ENCODE results near the gene CXADR. TPM values are rescaled to one million over a fixed set of nuclear protein-coding genes. Genes with fewer than 3 reads are reported as not detected.

The CXADR gene
- total RNA-seq, 1 donor from 2014 or later, result 54.9 TPM

DNA sequence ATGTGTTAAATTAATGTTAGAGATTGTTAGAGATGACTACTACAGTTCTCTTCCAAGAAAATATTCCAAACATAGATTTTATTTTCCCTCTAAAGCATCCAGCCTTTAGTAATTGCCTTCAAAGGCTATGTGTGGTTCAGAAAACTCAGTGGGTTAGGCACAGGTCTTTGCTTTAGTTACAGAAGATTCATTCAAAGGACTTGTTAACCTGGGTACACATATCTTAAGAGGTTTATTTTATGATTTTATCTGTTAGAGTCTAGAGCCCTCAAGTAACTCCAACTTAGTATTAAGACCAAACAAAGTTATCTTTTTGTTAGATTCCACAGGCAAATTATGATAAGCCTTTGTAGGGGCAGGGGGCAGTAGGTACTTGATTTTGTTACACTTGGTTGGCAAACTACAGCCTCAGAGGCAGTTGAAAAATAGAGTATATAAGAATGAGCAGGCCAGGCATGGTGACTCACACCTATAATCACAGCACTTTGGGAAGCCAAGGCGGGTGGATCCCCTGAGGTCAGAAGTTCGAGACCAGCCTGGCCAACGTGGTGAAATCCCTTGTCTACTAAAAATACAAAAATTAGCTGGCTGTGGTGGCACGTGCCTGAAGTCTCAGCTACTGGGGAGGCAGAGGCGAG, 37.9 kb downstream of the CXADR start:
- Mint-ChIP-seq H3K27me3 (ENCODE audit: unreplicated experiment) (peaks cover 4% of the 10 kb centered on the region), H3K36me3 (ENCODE audit: unreplicated experiment) (no peaks in the 10 kb centered on the region), H3K27ac (ENCODE audit: unreplicated experiment) (no peak overlapping the region), H3K9me3 (ENCODE audit: unreplicated experiment) (peaks cover 4% of the 10 kb centered on the region), H3K4me1 (ENCODE audit: low read depth, unreplicated experiment) (peaks cover 8% of the 10 kb centered on the region), H3K4me3 (ENCODE audit: unreplicated experiment) (no peak overlapping the region)
- TF ChIP-seq, protein P1, sequence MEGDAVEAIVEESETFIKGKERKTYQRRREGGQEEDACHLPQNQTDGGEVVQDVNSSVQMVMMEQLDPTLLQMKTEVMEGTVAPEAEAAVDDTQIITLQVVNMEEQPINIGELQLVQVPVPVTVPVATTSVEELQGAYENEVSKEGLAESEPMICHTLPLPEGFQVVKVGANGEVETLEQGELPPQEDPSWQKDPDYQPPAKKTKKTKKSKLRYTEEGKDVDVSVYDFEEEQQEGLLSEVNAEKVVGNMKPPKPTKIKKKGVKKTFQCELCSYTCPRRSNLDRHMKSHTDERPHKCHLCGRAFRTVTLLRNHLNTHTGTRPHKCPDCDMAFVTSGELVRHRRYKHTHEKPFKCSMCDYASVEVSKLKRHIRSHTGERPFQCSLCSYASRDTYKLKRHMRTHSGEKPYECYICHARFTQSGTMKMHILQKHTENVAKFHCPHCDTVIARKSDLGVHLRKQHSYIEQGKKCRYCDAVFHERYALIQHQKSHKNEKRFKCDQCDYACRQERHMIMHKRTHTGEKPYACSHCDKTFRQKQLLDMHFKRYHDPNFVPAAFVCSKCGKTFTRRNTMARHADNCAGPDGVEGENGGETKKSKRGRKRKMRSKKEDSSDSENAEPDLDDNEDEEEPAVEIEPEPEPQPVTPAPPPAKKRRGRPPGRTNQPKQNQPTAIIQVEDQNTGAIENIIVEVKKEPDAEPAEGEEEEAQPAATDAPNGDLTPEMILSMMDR (IDR thresholded peaks at IDR 0.05; ENCODE audit: partially characterized antibody, unreplicated experiment), result no peak
- DNase-seq, result no peak

DNA sequence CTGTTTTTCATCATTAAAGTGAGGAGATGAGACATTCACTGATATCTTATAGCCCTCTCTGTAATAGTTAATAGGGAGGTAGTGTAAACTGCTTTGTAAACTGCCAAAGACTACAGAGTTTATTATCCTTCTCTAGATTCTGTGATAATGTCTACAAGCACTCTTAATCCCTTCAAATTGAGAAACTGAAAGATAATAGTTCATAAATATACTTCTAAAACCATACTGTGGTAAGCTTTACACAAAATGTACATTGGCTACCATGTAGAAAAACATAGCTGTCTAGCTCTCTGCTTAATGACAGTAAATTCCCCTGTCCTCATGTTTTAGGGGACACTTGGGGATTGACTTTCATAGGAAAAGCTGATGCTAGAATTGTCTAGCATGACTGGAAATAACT, 39.6 kb downstream of the CXADR start:
- no peaks in the 10 kb centered on the region for H3K36me3 Mint-ChIP-seq (ENCODE audit: unreplicated experiment)

DNA sequence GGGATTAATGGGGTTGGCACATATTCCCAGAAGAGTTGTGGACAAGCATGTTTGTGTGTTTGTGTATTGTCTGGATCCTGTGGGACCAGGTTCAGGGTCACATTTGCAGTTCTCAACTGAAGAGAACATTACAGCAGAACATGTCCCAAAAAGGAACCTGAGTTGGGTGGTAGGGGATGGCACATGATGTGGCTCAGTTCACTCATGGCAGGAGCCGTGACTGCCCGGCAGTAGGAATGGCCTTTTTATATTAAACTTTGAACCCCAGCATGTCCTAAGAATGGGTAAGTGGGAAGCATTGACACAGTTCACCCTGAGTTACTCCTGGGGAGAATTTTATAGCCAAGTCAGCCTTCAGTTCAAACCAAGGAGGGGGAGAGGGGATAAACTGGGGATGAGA, 41.3 kb downstream of the CXADR start:
- DNase-seq, result no peak
- Mint-ChIP-seq H3K27ac (ENCODE audit: unreplicated experiment) (no peak overlapping the region), H3K36me3 (ENCODE audit: unreplicated experiment) (no peaks in the 10 kb centered on the region), H3K9me3 (ENCODE audit: unreplicated experiment) (no peaks in the 10 kb centered on the region), H3K4me3 (ENCODE audit: unreplicated experiment) (no peak overlapping the region), H3K4me1 (ENCODE audit: low read depth, unreplicated experiment) (peaks cover 9% of the 10 kb centered on the region), H3K27me3 (ENCODE audit: unreplicated experiment) (no peaks in the 10 kb centered on the region)
- TF ChIP-seq, protein P1 (IDR thresholded peaks at IDR 0.05; ENCODE audit: partially characterized antibody, unreplicated experiment), result no peak

More for the DNA sequence above, 39.6 kb downstream of the CXADR start:
- TF ChIP-seq, protein P1 (IDR thresholded peaks at IDR 0.05; ENCODE audit: partially characterized antibody, unreplicated experiment), result no peak
- H3K27ac Mint-ChIP-seq (ENCODE audit: unreplicated experiment), result no peak overlapping the region
- H3K9me3 Mint-ChIP-seq (ENCODE audit: unreplicated experiment), result no peaks in the 10 kb centered on the region
- H3K4me3 Mint-ChIP-seq (ENCODE audit: unreplicated experiment), result no peak overlapping the region
- peaks cover 3% of the 10 kb centered on the region for H3K27me3 Mint-ChIP-seq (ENCODE audit: unreplicated experiment)
- H3K4me1 Mint-ChIP-seq (ENCODE audit: low read depth, unreplicated experiment), result peaks cover 9% of the 10 kb centered on the region
- no peak for DNase-seq

DNA sequence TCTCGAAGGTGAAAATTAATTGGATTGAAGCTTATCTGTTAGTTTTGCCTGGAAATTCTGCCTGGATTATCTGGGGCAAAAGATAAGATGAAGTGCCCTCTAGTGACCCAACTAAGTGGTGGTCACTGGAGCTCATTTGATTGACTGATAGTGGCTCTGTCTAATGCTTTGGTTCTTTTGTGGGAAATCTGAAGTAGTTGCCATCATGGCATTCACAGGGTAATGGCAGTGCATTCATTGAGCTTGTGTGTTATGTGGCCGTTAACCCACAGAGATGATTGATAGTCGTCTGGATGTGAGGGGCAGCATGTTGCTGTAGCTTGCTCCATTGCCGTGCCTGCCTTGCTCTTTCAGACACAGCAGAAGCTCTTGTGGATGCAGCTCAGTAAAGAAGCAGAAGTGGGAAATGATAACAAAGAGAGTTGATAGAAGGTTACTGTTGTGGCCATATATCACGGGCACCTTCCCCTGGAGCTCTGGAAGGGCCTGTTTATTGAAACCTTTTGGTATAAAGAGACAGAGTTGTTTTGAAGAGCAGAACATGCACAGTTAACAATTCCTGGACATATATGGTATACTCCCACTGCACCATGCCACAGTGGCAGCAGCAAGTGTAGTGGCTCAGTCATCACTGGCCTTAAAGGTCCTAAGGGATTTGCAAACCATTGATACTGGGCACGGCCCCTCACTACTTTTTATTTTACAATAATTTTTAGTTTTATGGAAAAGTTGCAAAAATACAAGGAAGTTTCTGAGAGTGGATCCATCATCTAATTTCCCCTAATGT, 42.0 kb downstream of the CXADR start:
- no peak overlapping the region for H3K4me3 Mint-ChIP-seq (ENCODE audit: unreplicated experiment)
- DNase-seq, result no peak
- H3K4me1 Mint-ChIP-seq (ENCODE audit: low read depth, unreplicated experiment), result peaks cover 9% of the 10 kb centered on the region
- no peaks in the 10 kb centered on the region for H3K27me3 Mint-ChIP-seq (ENCODE audit: unreplicated experiment)
- H3K9me3 Mint-ChIP-seq (ENCODE audit: unreplicated experiment), result no peaks in the 10 kb centered on the region
- TF ChIP-seq, protein P1 (IDR thresholded peaks at IDR 0.05; ENCODE audit: partially characterized antibody, unreplicated experiment), result no peak
- H3K27ac Mint-ChIP-seq (ENCODE audit: unreplicated experiment), result no peak overlapping the region
- no peaks in the 10 kb centered on the region for H3K36me3 Mint-ChIP-seq (ENCODE audit: unreplicated experiment)

Measured in glutamatergic neuron (in vitro differentiated cells).